Thyroid gland (tissue), 4 donors: Measurements from ENCODE around the gene AGMAT. TPM values are rescaled to one million over a fixed set of nuclear protein-coding genes. Genes with fewer than 3 reads are reported as not detected.

Experiments
- DNase-seq, 2 donors: peaks; one replicate each; pipeline ENCODE4 v3.0.0-alpha.2; 2019
- H3K27ac ChIP-seq, 3 donors: fragments of 200-600 bp; sonication (generic); 1 replicate in 2 of 3; 2 replicates in 1 of 3; pipeline ENCODE4 v1.5.1; 2016 to 2019; ENCODE audit warnings: mild to moderate bottlenecking in 1 of 3, moderate library complexity in 1 of 3
- H3K27me3 ChIP-seq: fragments of 200-600 bp; sonication (generic); one replicate; pipeline ENCODE4 v1.5.1; 2019
- H3K36me3 ChIP-seq, 2 donors: fragments of 200-600 bp; sonication (generic); one replicate each; pipeline ENCODE4 v1.5.1; 2016 to 2019
- H3K4me1 ChIP-seq, 2 donors: fragments of 200-600 bp; sonication (generic); one replicate each; pipeline ENCODE4 v1.5.1; 2017 to 2019
- H3K4me3 ChIP-seq, 3 donors: fragments of 200-600 bp; sonication (generic); replicated peaks in 1 of 3; 1 replicate in 2 of 3; 2 replicates in 1 of 3; pipeline ENCODE4 v1.5.1; 2016; ENCODE audit warnings: mild to moderate bottlenecking in 1 of 3
- H3K9me3 ChIP-seq: fragments of 200-600 bp; sonication (generic); one replicate; pipeline ENCODE4 v1.5.1; 2017
- CTCF ChIP-seq, 6 experiments: fragments of 200-600 bp in 3 of 6; fragments of 450-650 bp in 3 of 6; sonication (generic) in 3 of 6; IDR thresholded peaks; one replicate each; pipeline ENCODE4 v1.5.1; 2016 to 2019; ENCODE audit warnings: antibody characterized with exemption in 6 of 6, mild to moderate bottlenecking in 2 of 6, inconsistent platforms in 1 of 6, moderate library complexity in 1 of 6
- POLR2A ChIP-seq, 2 donors: fragments of 450-650 bp; IDR thresholded peaks; one replicate each; pipeline ENCODE4 v1.6.1; 2017; ENCODE audit warnings: antibody characterized with exemption in 2 of 2, mild to moderate bottlenecking in 2 of 2, moderate library complexity in 1 of 2
- WGBS, 2 donors: methylation state at CpG; one replicate each; pipeline ENCODE4 v1.1.5; 2017; 5-methylcytosine and 5-hydroxymethylcytosine counted together
- intact Hi-C: fragments of 100-400 bp; cut with DNase I; formaldehyde crosslinking; loops from one replicate; pipeline ENCODE4 v1.15.1; 2023
- total RNA-seq, 4 donors: library from RNA; depleted of rRNA; stranded (reverse); fragments of >200 nt; gene quantifications; one replicate each; pipeline ENCODE4 v1.2.3, GENCODE V29; 2016

Gene AGMAT
- total RNA-seq, 4 donors from 2014 or later: 0.13 to 1.6 (median 0.49) TPM; not detected in 1

GRCh38 chr1:15583016-15583706, 1.7 kb downstream of the AGMAT start:
- TF ChIP-seq CTCF (IDR thresholded peaks at IDR 0.05): no peak
- TF ChIP-seq POLR2A (IDR thresholded peaks at IDR 0.05): no peak
- no peak overlapping the region for H3K4me3 ChIP-seq
- intact Hi-C loops: no loop called here
- H3K27ac ChIP-seq: no peak overlapping the region
- no peaks in the 10 kb centered on the region for H3K27me3 ChIP-seq
- peaks cover 16 to 27% of the 10 kb centered on the region in 2 donors for H3K4me1 ChIP-seq
- no peaks in the 10 kb centered on the region for H3K9me3 ChIP-seq
- WGBS, 2 donors: 96 to 97% methylated on average over 15 to 18 of the region's 18 CpGs
- H3K36me3 ChIP-seq: no peaks in the 10 kb centered on the region
- no peak for DNase-seq

- H3K36me3 ChIP-seq: no peaks in the 10 kb centered on the region
- peak overlapping the region; percentile 55 to 74 (median 71) for H3K27ac ChIP-seq
- no peaks in the 10 kb centered on the region for H3K27me3 ChIP-seq
- H3K9me3 ChIP-seq: no peaks in the 10 kb centered on the region
- intact Hi-C loops: no loop called here
- DNase-seq: peak in 1 of 2 donors; percentile 21
- peaks cover 13 to 26% of the 10 kb centered on the region in 2 donors for H3K4me1 ChIP-seq
- no peak for TF ChIP-seq POLR2A (IDR thresholded peaks at IDR 0.05)
- no peak for TF ChIP-seq CTCF (IDR thresholded peaks at IDR 0.05)
- no peak overlapping the region for H3K4me3 ChIP-seq
These were observed 5.2 kb downstream of the AGMAT start for GRCh38 chr1:15579683-15580047.

GRCh38 chr1:15578921-15579682, 5.7 kb downstream of the AGMAT start:
- intact Hi-C loops: no loop called here
- no peak overlapping the region for H3K4me3 ChIP-seq
- WGBS, 2 donors: 68 to 72% methylated on average over 11 to 14 of the region's 16 CpGs
- peaks cover 13 to 21% of the 10 kb centered on the region in 2 donors for H3K4me1 ChIP-seq
- H3K27ac ChIP-seq: peak overlapping the region; percentile 55 to 74 (median 71)
- H3K36me3 ChIP-seq: no peaks in the 10 kb centered on the region
- no peaks in the 10 kb centered on the region for H3K27me3 ChIP-seq
- peak; percentile 9 to 26 for DNase-seq
- TF ChIP-seq POLR2A (IDR thresholded peaks at IDR 0.05): no peak
- TF ChIP-seq CTCF (IDR thresholded peaks at IDR 0.05): no peak
- H3K9me3 ChIP-seq: no peaks in the 10 kb centered on the region

- no peak for DNase-seq
- no peak overlapping the region for H3K27ac ChIP-seq
- 64 to 77% methylated on average over 4 of the region's 4 CpGs for WGBS, 2 donors
- H3K9me3 ChIP-seq: no peaks in the 10 kb centered on the region
- H3K4me3 ChIP-seq: no peak overlapping the region
- H3K36me3 ChIP-seq: no peaks in the 10 kb centered on the region
- intact Hi-C loops: no loop called here
- H3K27me3 ChIP-seq: no peaks in the 10 kb centered on the region
- peaks cover 18 to 21% of the 10 kb centered on the region in 2 donors for H3K4me1 ChIP-seq
- no peak for TF ChIP-seq CTCF (IDR thresholded peaks at IDR 0.05)
- TF ChIP-seq POLR2A (IDR thresholded peaks at IDR 0.05): no peak
These were observed 7.2 kb downstream of the AGMAT start for GRCh38 chr1:15577691-15578090.

- Histone ChIP-seq H3K9me3 (no peaks in the 10 kb centered on the region), H3K4me3 (no peak overlapping the region), H3K4me1 (peaks cover 24 to 32% of the 10 kb centered on the region in 2 donors), H3K27ac (no peak overlapping the region), H3K36me3 (no peaks in the 10 kb centered on the region), H3K27me3 (no peaks in the 10 kb centered on the region)
- TF ChIP-seq POLR2A (IDR thresholded peaks at IDR 0.05): no peak
- WGBS, 2 donors: 95 to 96% methylated on average over 7 of the region's 7 CpGs
- intact Hi-C loops: no loop called here
- DNase-seq: no peak
These were observed 9.2 kb downstream of the AGMAT start for GRCh38 chr1:15575549-15576150.
